MCF 10A (cell line): ENCODE measurements around the gene MRPS9. TPM values are rescaled to one million over a fixed set of nuclear protein-coding genes. Genes with fewer than 3 reads are reported as not detected.

Experiments used
- BruUV-seq: library from RNA; stranded (reverse); fragments of 400-500 nt; replicated peaks from 2 replicates; lab custom pipeline; 2021; lab: Mats Ljungman, UMichigan
- CTCF ChIA-PET: fragments of 300-600 bp; sonication (Branson Sonifier 250); formaldehyde crosslinking; extraction: SDS; loops from one replicate; lab custom pipeline; 2021; ENCODE audit warnings: antibody characterized with exemption, inconsistent platforms; lab: Yijun Ruan, JAX
- POLR2A ChIA-PET: fragments of 300-600, 350-650 bp; sonication (Branson Sonifier 250); formaldehyde crosslinking; extraction: SDS; loops from one replicate; lab custom pipeline; 2020; ENCODE audit warnings: antibody characterized with exemption, inconsistent platforms; lab: Yijun Ruan, JAX
- DNase-seq: peaks from one replicate; pipeline ENCODE4 v3.0.0-alpha.2; 2018; ENCODE audit not compliant: unreplicated experiment
- H3K27ac Mint-ChIP-seq: one replicate; pipeline ENCODE4 v1.8.0; 2022; ENCODE audit warnings: mild to moderate bottlenecking, low read depth, mixed read lengths; ENCODE audit not compliant: unreplicated experiment
- H3K27me3 Mint-ChIP-seq: one replicate; pipeline ENCODE4 v1.8.0; 2022; ENCODE audit warnings: mixed read lengths; ENCODE audit not compliant: insufficient read depth, unreplicated experiment
- H3K36me3 Mint-ChIP-seq: one replicate; pipeline ENCODE4 v1.8.0; 2022; ENCODE audit warnings: mild to moderate bottlenecking, moderate library complexity, mixed read lengths; ENCODE audit not compliant: insufficient read depth, unreplicated experiment
- H3K4me1 Mint-ChIP-seq: one replicate; pipeline ENCODE4 v1.8.0; 2022; ENCODE audit warnings: mixed read lengths; ENCODE audit not compliant: insufficient read depth, unreplicated experiment
- H3K4me3 Mint-ChIP-seq: one replicate; pipeline ENCODE4 v1.8.0; 2022; ENCODE audit warnings: mild to moderate bottlenecking, moderate library complexity, mixed read lengths; ENCODE audit not compliant: unreplicated experiment
- H3K9me3 Mint-ChIP-seq: one replicate; pipeline ENCODE4 v1.8.0; 2022; ENCODE audit warnings: mixed read lengths; ENCODE audit not compliant: unreplicated experiment
- intact Hi-C: fragments of 100-400 bp; cut with micrococcal nuclease; formaldehyde crosslinking; loops from 2 replicates; pipeline ENCODE4 v1.14.1; 2022
- total RNA-seq: library from RNA; stranded (reverse); gene quantifications from 2 replicates; pipeline ENCODE4 v1.2.3, GENCODE V29; 2022
- TF ChIP-seq, protein P1 (sequence below): fragments of 200-600 bp; IDR thresholded peaks from one replicate; pipeline ENCODE4 v1.8.0; 2022; ENCODE audit warnings: antibody characterized with exemption, mild to moderate bottlenecking; ENCODE audit not compliant: unreplicated experiment

Gene MRPS9
- total RNA-seq, 1 experiment from 2014 or later: 40.0 TPM

DNA sequence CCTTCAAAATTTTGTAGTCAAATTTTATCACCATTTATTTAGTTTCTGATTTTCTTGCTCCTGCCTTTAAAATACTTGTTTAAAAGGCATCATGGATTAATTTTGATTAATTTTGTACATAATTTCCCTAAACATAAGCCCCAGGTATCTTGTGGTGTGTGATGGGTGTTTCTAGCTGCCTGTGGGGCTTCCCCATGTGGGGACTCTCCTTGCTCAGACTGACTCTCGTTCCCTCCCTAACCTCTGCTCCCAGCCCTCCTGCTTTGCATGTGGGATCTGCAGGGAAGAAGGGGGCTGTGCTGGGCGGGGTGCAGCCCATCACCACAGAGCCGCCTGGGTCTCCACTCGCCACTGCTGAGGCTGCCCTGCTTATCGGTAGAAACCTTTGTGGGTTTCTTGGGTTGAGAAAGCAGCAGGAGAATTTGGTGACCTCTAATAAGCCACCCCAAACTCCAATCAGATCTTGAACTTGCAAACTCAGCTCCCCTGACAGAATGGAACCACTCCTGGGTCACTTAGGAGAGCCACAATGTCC is 72.5 kb downstream of the MRPS9 start:
- POLR2A ChIA-PET: no interaction called here
- no peaks in the 10 kb centered on the region for H3K9me3 Mint-ChIP-seq
- intact Hi-C loops: no loop called here

GRCh38 chr2:105111365-105112150 is 73.7 kb downstream of the MRPS9 start:
- BruUV-seq: no TSS peak
- CTCF ChIA-PET: interaction anchor here (0.5 to 12.8 kb wide), 7 partner anchors 9 to 1043 kb away, joined by 3 to 420 read pairs (median 6); partner anchors contain the start of gene GPR45
- Mint-ChIP-seq H3K27ac (no peak overlapping the region), H3K27me3 (no peaks in the 10 kb centered on the region), H3K36me3 (no peaks in the 10 kb centered on the region), H3K9me3 (no peaks in the 10 kb centered on the region), H3K4me1 (no peaks in the 10 kb centered on the region), H3K4me3 (no peak overlapping the region)
- POLR2A ChIA-PET: no interaction called here
- intact Hi-C loops: no loop called here
- DNase-seq: no peak
- TF ChIP-seq, protein P1, sequence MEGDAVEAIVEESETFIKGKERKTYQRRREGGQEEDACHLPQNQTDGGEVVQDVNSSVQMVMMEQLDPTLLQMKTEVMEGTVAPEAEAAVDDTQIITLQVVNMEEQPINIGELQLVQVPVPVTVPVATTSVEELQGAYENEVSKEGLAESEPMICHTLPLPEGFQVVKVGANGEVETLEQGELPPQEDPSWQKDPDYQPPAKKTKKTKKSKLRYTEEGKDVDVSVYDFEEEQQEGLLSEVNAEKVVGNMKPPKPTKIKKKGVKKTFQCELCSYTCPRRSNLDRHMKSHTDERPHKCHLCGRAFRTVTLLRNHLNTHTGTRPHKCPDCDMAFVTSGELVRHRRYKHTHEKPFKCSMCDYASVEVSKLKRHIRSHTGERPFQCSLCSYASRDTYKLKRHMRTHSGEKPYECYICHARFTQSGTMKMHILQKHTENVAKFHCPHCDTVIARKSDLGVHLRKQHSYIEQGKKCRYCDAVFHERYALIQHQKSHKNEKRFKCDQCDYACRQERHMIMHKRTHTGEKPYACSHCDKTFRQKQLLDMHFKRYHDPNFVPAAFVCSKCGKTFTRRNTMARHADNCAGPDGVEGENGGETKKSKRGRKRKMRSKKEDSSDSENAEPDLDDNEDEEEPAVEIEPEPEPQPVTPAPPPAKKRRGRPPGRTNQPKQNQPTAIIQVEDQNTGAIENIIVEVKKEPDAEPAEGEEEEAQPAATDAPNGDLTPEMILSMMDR: no peak

More for the DNA sequence above, 72.5 kb downstream of the MRPS9 start:
- H3K4me3 Mint-ChIP-seq: no peak overlapping the region
- H3K36me3 Mint-ChIP-seq: no peaks in the 10 kb centered on the region
- DNase-seq: no peak
- H3K27ac Mint-ChIP-seq: no peak overlapping the region
- TF ChIP-seq, protein P1: no peak
- BruUV-seq: no TSS peak
- no peaks in the 10 kb centered on the region for H3K27me3 Mint-ChIP-seq
- CTCF ChIA-PET: interaction anchor here (1.1 to 12.8 kb wide), 4 partner anchors 10 to 183 kb away, joined by 4 to 420 read pairs (median 13); partner anchors contain the start of gene GPR45
- no peaks in the 10 kb centered on the region for H3K4me1 Mint-ChIP-seq

DNA sequence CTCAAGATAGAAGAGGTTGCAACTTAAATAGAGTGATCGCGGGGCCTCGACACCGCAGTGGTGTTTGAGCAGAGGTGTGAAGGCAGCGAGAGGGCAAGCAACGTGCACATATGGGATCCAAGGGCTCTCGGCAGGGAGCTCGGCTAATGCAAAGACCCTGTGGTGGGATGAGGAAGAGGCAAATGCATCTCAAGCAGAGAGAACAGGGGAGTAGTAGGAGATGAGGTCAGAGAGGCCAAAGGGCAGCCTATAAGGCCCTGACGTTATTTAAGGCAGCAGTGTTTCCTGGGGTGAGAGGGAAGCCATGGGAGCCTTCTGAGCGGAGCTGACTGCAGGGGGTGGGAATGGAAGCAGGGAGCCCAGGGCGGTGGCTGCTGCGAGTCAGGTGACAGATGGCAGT is 74.5 kb downstream of the MRPS9 start:
- TF ChIP-seq, protein P1: no peak
- ChIA-PET CTCF (interaction anchor here (0.5 to 12.8 kb wide), 8 partner anchors 10 to 1044 kb away, joined by 3 to 420 read pairs (median 9); partner anchors contain the start of gene GPR45), POLR2A (no interaction called here)
- BruUV-seq: no TSS peak
- Mint-ChIP-seq H3K27ac (no peak overlapping the region), H3K36me3 (no peaks in the 10 kb centered on the region), H3K4me3 (no peak overlapping the region), H3K4me1 (no peaks in the 10 kb centered on the region), H3K27me3 (no peaks in the 10 kb centered on the region), H3K9me3 (no peaks in the 10 kb centered on the region)
- intact Hi-C loops: no loop called here
- DNase-seq: no peak
